ENCODE results near the gene PTPRM. TPM values are rescaled to one million over a fixed set of nuclear protein-coding genes. Genes with fewer than 3 reads are reported as not detected.

PTPRM gene
- total RNA-seq, 4 donors from 2014 or later = 170 to 198 (median 182) TPM

DNA sequence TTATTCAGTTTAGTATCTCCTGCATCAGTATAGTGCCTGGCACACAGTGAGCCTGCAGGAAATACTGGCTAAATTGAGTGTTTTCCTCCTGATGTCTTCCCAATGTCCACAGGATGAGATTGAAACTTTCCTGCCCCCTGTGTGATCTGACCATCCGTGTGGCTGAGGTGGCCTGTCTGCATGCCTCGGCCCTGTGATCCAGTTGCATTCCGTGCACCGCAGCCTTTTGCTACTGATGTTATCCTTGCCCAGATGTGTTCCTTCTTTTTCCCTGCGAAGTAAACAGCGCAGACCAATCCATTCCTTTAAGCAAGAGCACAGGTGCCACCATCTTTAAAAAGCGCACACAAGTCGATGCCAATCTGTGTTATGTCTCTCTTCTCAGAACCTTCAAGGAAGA, 462.6 kb downstream of the PTPRM start:
- H3K36me3 ChIP-seq = no peaks in the 10 kb centered on the region
- H3K27ac ChIP-seq = no peak overlapping the region
- peaks cover 13 to 16% of the 10 kb centered on the region in 2 donors for H3K4me1 ChIP-seq
- WGBS, 2 donors = 97 to 98% methylated on average over 8 of the region's 8 CpGs
- H3K27me3 ChIP-seq = no peaks in the 10 kb centered on the region
- no peak overlapping the region for H3K4me3 ChIP-seq (replicated peaks in 1 of 3)
- no peak for DNase-seq
- no peaks in the 10 kb centered on the region for H3K9me3 ChIP-seq
- intact Hi-C loops (cut with DNase I) = no loop called here
- TF ChIP-seq, protein P1, sequence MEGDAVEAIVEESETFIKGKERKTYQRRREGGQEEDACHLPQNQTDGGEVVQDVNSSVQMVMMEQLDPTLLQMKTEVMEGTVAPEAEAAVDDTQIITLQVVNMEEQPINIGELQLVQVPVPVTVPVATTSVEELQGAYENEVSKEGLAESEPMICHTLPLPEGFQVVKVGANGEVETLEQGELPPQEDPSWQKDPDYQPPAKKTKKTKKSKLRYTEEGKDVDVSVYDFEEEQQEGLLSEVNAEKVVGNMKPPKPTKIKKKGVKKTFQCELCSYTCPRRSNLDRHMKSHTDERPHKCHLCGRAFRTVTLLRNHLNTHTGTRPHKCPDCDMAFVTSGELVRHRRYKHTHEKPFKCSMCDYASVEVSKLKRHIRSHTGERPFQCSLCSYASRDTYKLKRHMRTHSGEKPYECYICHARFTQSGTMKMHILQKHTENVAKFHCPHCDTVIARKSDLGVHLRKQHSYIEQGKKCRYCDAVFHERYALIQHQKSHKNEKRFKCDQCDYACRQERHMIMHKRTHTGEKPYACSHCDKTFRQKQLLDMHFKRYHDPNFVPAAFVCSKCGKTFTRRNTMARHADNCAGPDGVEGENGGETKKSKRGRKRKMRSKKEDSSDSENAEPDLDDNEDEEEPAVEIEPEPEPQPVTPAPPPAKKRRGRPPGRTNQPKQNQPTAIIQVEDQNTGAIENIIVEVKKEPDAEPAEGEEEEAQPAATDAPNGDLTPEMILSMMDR (IDR thresholded peaks at IDR 0.05) = no peak
- TF ChIP-seq POLR2A (IDR thresholded peaks at IDR 0.05) = no peak

DNA sequence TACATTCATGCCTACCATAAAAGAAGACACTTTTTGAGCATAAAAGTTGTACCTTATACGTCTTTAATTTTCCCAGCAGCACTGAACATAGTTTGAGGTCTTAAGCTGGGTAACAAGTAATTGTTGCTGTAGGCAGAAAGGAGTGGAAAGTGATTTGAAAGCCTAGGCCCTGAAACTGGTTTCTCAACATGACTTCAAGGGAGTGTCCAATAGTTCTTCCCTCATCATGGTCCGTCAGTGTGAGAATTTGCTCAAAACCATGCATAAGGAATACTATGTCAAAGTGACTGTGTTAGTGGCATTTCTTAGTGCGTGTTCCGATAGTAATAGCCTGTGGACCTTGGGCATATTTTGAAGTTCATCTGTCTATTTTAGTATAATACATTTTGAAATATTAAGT, 463.1 kb downstream of the PTPRM start:
- intact Hi-C loops (cut with DNase I) = no loop called here
- H3K4me1 ChIP-seq = peaks cover 13 to 14% of the 10 kb centered on the region in 2 donors
- H3K36me3 ChIP-seq = no peaks in the 10 kb centered on the region
- no peak overlapping the region for H3K4me3 ChIP-seq (replicated peaks in 1 of 3)
- H3K27me3 ChIP-seq = no peaks in the 10 kb centered on the region
- DNase-seq = no peak
- no peaks in the 10 kb centered on the region for H3K9me3 ChIP-seq
- H3K27ac ChIP-seq = no peak overlapping the region
- 95 to 99% methylated on average over 4 of the region's 4 CpGs for WGBS, 2 donors
- no peak for TF ChIP-seq POLR2A (IDR thresholded peaks at IDR 0.05)
- TF ChIP-seq, protein P1 (IDR thresholded peaks at IDR 0.05) = no peak

DNA sequence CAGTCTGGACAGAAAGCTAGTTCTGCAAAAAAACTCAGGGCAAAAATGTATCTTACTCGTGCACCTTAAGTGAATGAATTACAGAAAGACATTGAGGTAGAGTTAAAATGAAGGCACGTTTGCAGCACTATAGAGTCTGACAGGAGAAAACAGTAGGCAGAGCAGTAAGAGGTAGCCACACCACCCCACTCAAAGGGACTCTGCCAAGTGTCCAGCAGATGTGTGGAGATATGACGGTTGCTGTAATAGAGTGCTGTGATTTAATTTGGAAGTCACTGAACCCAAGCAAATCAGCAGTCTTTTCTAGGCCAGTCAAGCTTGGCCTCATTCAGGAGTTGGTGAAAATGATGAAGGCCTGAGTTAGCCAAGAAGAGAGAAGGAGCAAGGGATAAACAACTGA, 464.4 kb downstream of the PTPRM start:
- WGBS, 2 donors = 52 to 63% methylated on average over 3 of the region's 3 CpGs
- Histone ChIP-seq H3K4me1 (peaks cover 8 to 19% of the 10 kb centered on the region in 2 donors), H3K27me3 (no peaks in the 10 kb centered on the region), H3K36me3 (no peaks in the 10 kb centered on the region), H3K4me3 (replicated peaks in 1 of 3) (no peak overlapping the region), H3K9me3 (no peaks in the 10 kb centered on the region), H3K27ac (no peak overlapping the region)
- intact Hi-C loops (cut with DNase I) = no loop called here
- no peak for DNase-seq
- no peak for TF ChIP-seq POLR2A (IDR thresholded peaks at IDR 0.05)
- TF ChIP-seq, protein P1 (IDR thresholded peaks at IDR 0.05) = no peak

DNA sequence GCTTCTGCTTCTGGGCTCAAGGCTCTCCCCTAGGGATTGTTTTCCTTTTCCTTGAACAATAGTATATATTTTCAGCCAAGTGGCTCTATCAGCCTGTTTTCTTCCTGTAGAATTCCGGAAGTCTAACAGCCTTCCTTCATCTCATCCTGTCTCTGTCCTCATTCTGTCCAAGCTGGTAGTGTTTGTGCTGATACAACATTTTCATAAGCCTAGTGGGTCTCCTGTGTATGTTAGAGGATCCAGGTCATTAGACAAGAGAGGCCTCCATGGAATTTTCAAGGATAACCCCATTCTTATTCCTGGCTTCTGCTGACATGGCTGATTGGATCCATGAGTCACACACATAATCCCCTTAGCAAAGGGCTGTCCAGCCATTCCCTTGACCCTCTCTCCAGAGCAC, 467.6 kb downstream of the PTPRM start:
- intact Hi-C loops (cut with DNase I) = no loop called here
- TF ChIP-seq POLR2A (IDR thresholded peaks at IDR 0.05) = no peak
- TF ChIP-seq, protein P1 (IDR thresholded peaks at IDR 0.05) = no peak
- H3K27ac ChIP-seq = no peak overlapping the region
- no peak for DNase-seq
- peaks cover 19 to 30% of the 10 kb centered on the region in 2 donors for H3K4me1 ChIP-seq
- H3K9me3 ChIP-seq = no peaks in the 10 kb centered on the region
- WGBS, 2 donors = 77 to 83% methylated on average over 1 of the region's 1 CpG
- H3K36me3 ChIP-seq = no peaks in the 10 kb centered on the region
- H3K27me3 ChIP-seq = no peaks in the 10 kb centered on the region
- H3K4me3 ChIP-seq (replicated peaks in 1 of 3) = no peak overlapping the region

DNA sequence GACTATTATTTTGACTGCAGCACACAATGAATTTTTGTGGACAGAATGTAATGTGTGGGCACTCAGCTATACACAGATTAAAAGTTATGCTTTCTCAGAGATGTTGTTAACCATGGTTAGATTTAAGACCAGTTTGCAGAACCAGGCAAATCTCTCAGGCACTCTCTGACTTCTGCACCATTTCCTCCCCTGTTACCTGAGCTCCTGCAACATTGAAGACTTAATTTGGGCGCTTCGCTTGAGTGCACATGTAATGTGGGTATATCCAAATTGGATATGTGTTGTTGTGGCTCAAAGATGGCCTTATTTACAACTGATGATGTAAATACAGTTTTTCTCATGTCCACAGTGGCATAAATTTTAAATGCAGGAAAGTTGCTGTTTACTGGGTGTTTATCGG, 469.4 kb downstream of the PTPRM start:
- no peak overlapping the region for H3K4me3 ChIP-seq (replicated peaks in 1 of 3)
- no peak for DNase-seq
- TF ChIP-seq, protein P1 (IDR thresholded peaks at IDR 0.05) = no peak
- TF ChIP-seq POLR2A (IDR thresholded peaks at IDR 0.05) = no peak
- intact Hi-C loops (cut with DNase I) = no loop called here
- H3K4me1 ChIP-seq = peaks cover 31 to 33% of the 10 kb centered on the region in 2 donors
- H3K36me3 ChIP-seq = no peaks in the 10 kb centered on the region
- 53 to 58% methylated on average over 3 of the region's 3 CpGs for WGBS, 2 donors
- H3K9me3 ChIP-seq = no peaks in the 10 kb centered on the region
- no peaks in the 10 kb centered on the region for H3K27me3 ChIP-seq
- H3K27ac ChIP-seq = peak overlapping the region in 2 of 3 donors; percentile 24 to 44
